Suppressor macrophage (primary cell): ENCODE data around the gene VAMP5.

Experiments used
- DNase-seq, 4 experiments: peaks; one replicate each; pipeline ENCODE4 v3.0.0-alpha.2; 2020 to 2022

Gene VAMP5

DNA sequence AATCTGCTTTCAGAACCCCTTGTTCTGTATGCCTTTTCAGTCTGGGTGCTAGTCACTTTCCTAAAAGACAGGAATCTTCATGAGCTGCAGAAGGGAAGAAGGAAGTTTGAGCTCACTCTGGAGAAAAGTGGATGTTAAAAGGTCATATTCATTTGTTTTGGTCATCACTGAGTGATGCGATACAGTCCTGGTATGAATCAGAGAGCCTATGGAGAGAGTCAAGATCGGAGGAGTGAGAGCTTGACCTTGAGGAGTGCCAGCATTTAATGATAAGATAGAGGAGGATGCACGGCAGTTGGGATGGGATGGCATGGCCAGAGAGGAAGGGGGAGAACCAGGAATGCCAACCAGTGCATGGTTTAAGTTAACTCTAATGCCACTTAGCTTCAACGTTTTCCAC lies 51.4 kb downstream of the VAMP5 start:
- DNase-seq, result peak in 2 of 4 experiments; percentile 39 to 52

DNA sequence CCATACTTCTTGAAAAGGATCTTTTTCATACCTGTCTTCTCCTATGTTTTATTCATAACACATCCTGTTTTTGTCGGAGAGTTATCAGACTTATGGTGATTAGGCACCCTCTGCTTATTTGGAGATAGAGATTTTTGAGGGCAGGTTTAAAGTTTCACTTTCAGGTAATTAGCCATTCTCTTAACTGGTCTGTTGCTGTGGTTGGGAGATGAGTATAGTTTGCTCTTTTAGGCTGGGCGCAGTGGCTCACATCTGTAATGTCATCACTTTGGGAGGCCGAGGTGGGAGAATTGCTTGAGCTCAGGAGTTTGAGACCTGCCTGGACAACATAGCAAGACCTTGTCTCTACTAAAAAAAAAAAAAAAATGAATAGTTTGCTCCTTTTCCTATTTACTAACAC lies 58.5 kb downstream of the VAMP5 start:
- no peak for DNase-seq
